ENCODE measurements around the gene RPL21.

RPL21 gene

DNA sequence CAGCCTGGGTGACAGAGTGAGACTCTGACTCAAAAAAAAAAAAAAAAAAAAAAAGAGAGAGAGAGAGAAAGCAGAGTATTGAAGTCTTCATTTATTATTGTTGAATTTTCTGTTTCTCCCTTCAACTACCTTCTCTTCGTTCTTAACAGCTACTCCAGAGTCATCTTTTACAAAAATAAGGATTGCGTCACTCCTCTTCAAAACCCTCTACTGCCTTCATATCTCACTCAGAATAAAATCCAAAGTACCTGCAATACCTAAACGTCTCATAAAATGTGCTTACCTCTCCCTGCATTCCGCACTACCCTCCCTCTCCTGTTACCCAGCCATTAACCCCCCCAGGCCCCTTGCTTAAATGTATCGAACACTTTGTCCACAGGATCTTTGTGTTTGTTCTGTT, 17.4 kb upstream of the RPL21 start:
- TF ChIP-seq, protein P1, sequence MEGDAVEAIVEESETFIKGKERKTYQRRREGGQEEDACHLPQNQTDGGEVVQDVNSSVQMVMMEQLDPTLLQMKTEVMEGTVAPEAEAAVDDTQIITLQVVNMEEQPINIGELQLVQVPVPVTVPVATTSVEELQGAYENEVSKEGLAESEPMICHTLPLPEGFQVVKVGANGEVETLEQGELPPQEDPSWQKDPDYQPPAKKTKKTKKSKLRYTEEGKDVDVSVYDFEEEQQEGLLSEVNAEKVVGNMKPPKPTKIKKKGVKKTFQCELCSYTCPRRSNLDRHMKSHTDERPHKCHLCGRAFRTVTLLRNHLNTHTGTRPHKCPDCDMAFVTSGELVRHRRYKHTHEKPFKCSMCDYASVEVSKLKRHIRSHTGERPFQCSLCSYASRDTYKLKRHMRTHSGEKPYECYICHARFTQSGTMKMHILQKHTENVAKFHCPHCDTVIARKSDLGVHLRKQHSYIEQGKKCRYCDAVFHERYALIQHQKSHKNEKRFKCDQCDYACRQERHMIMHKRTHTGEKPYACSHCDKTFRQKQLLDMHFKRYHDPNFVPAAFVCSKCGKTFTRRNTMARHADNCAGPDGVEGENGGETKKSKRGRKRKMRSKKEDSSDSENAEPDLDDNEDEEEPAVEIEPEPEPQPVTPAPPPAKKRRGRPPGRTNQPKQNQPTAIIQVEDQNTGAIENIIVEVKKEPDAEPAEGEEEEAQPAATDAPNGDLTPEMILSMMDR (IDR thresholded peaks at IDR 0.05; ENCODE audit: insufficient read depth, low read depth, low read length, missing control alignments) = no peak
- no peak for DNase-seq (ENCODE audit: low read depth)
- no peak overlapping the region for H3K4me3 ChIP-seq (ENCODE audit: low read length)

DNA sequence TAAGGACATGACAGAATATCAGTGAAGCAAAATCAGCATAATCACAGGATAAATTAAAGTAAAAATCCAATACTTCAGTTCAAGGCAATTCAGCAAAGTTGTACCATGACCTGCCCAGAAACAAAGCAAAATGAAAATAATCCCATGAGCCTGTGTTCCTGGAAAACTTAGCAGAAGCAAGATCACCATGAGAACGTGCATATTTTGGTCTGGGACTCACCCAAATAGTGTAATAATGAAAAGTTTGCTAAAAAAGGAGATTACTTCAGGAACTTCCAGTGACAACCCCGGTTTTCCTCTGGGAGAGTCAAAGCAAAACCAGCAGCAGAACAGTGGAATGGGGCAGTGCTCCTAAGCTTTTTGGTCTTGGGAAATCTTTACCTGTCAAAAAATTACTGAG, 14.9 kb upstream of the RPL21 start:
- no peak for DNase-seq (ENCODE audit: low read depth)
- TF ChIP-seq, protein P1 (IDR thresholded peaks at IDR 0.05; ENCODE audit: insufficient read depth, low read depth, low read length, missing control alignments) = no peak
- H3K4me3 ChIP-seq (ENCODE audit: low read length) = no peak overlapping the region

DNA sequence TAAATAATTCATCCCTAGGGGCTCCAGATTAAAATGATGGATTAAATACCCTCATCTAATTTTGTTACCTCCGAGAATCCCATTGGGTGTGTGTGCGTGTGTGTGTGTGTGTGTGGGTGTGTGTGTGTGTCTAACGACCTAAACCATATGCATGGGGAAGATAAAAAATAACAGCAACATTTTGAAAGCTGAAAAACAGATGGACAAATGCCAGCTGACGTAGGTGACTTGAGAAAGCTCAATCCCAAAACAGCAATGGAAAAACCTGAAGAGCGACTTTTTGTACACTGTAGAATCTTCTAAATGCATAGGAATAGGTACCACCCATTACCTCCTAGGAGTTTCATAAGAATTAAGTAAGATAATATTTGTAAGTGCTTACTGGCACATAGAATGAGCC, 8.7 kb upstream of the RPL21 start:
- TF ChIP-seq, protein P1 (IDR thresholded peaks at IDR 0.05; ENCODE audit: insufficient read depth, low read depth, low read length, missing control alignments) = no peak
- no peak overlapping the region for H3K4me3 ChIP-seq (ENCODE audit: low read length)
- peak; percentile 70 for DNase-seq (ENCODE audit: low read depth)

DNA sequence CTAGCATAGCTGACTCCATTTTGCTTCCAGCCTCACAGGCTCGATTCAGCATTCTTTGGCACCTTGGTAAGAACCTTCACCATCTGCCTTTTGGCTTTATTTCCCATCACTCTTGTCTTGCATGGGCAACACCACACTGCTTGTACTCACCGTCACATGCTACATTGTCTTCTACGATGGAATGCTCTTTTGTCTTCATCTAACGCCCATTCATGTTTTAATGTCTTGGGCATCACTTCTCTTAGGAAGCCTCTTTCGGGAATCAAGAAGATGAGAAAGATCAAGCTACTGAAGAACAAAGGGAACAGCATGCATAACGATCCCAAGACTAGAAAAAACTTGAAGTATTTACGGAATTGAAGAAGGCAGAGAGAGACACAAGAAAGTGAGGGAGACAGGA, 5.7 kb upstream of the RPL21 start:
- TF ChIP-seq, protein P1 (IDR thresholded peaks at IDR 0.05; ENCODE audit: insufficient read depth, low read depth, low read length, missing control alignments) = no peak
- H3K4me3 ChIP-seq (ENCODE audit: low read length) = no peak overlapping the region
- no peak for DNase-seq (ENCODE audit: low read depth)

DNA sequence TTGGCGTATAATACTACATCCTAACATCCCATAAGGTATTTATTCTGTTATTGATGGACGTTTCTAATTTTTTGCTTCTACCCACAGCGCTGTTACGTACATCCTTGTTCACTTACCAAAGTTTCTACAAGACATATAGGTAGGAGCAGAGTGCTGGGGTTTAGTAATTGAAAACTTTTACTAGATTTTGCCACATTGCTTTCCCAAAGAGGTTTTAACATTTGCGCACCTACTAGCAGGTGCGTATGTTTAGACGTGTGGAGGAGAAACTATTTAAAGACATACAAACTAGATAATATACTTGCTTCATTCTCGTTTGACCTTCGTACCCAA, 559 bp upstream of the RPL21 start:
- TF ChIP-seq, protein P1 (IDR thresholded peaks at IDR 0.05; ENCODE audit: insufficient read depth, low read depth, low read length, missing control alignments) = no peak
- peak overlapping the region; percentile 71 for H3K4me3 ChIP-seq (ENCODE audit: low read length)
- DNase-seq (ENCODE audit: low read depth) = no peak

DNA sequence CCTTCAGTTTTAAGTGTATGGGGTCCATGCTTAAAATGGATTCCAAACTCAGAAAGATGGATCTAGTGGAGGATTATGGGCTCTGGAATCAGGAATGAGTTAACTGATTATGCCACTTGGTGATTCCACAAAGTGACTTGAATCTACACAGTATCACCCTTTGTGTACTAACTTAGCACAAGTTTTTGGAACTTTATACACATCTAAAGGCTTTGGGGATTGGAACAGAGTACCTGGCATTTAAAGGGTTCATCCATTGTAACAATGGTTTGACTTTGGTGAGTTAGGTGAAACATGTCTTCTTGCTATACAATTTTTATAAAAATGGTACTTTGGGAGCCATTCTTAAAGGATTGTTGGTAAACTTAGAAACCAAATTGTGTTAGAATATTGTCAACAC, 1.1 kb downstream of the RPL21 start:
- DNase-seq (ENCODE audit: low read depth) = no peak
- TF ChIP-seq, protein P1 (IDR thresholded peaks at IDR 0.05; ENCODE audit: insufficient read depth, low read depth, low read length, missing control alignments) = no peak
- peak overlapping the region; percentile 71 for H3K4me3 ChIP-seq (ENCODE audit: low read length)

DNA sequence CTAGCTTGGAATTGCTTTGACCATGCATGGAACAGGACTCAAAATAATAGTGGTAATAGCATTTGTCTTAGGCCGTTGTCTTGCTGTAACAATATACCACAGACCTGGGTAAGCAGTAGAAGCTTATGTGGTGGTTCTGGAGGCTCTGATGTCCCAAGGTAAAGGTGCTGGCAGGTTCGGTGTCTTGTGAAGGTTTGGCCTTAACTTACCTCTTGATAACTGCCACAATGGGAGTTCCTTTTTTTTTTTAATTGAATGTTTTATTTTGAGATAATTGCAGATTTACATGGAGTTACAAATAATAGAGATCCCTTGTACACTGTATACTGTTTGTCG, 5.8 kb downstream of the RPL21 start:
- DNase-seq (ENCODE audit: low read depth) = no peak
- H3K4me3 ChIP-seq (ENCODE audit: low read length) = no peak overlapping the region
- TF ChIP-seq, protein P1 (IDR thresholded peaks at IDR 0.05; ENCODE audit: insufficient read depth, low read depth, low read length, missing control alignments) = no peak
